GM12874 (cell line): ENCODE data around the gene TMED9.

Source experiments
- CTCF ChIP-seq: IDR thresholded peaks from 2 replicates; pipeline ENCODE4 v1.5.1; 2011; ENCODE audit warnings: low read depth, mild to moderate bottlenecking, control low read depth, low read length, moderate library complexity; ENCODE audit not compliant: insufficient read depth

TMED9 gene

GRCh38 chr5:177592010-177592834 lies at the start of gene TMED9:
TSS of gene TMED9 (plus strand) at chr5:177592203. CDS start at chr5:177592215, 12 bp downstream.
- no peak for TF ChIP-seq CTCF

- TF ChIP-seq CTCF = no peak
Measured at GRCh38 chr5:177542816-177543465, 49.1 kb upstream of the TMED9 start.

GRCh38 chr5:177545487-177546257 lies 46.3 kb upstream of the TMED9 start:
- TF ChIP-seq CTCF = no peak

GRCh38 chr5:177546258-177546741 lies 45.7 kb upstream of the TMED9 start:
- TF ChIP-seq CTCF = no peak

GRCh38 chr5:177547736-177548135 lies 44.3 kb upstream of the TMED9 start:
- TF ChIP-seq CTCF = no peak

- TF ChIP-seq CTCF = no peak
Measured at GRCh38 chr5:177548495-177548894, 43.5 kb upstream of the TMED9 start.

- TF ChIP-seq CTCF = no peak
Measured at GRCh38 chr5:177550122-177550521, 41.9 kb upstream of the TMED9 start.
